Measurements from ENCODE around the gene CIB4.

Gene CIB4

DNA sequence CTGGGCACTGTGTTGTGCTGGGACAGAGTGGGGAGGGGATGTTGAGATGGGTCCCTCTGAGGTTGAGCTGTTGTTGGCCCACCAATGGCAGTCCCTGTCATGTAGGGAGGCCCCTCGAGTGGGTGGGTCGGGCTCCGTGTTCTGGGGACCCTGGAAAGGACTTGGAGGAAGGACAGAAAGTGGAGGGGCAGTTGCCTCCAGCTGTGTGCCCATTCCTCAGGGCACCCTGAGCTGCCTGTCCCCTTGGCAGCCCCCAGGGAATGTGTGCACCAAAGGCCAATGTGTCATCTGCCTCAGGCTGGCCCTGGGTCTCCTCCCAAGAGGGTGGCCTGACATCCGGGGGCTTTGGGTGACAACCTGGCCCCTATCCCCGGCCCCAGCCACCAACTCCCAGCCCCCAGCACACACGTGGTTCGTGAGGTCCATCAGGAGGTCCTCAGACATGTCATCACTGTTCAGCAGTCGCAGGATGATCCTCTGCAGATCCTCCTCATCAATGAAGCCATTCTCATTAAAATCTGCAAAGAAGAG, 57.7 kb downstream of the CIB4 start:
- no peak for DNase-seq (ENCODE audit: low read depth in 3 of 3, low spot score in 1 of 3)

GRCh38 chr2:26582890-26583289, 58.3 kb downstream of the CIB4 start:
- DNase-seq (ENCODE audit: low read depth in 3 of 3, low spot score in 1 of 3): no peak

GRCh38 chr2:26581991-26582842, 58.9 kb downstream of the CIB4 start:
- DNase-seq (ENCODE audit: low read depth in 3 of 3, low spot score in 1 of 3): no peak

GRCh38 chr2:26581266-26581990, 59.7 kb downstream of the CIB4 start:
- no peak for DNase-seq (ENCODE audit: low read depth in 3 of 3, low spot score in 1 of 3)

- no peak for DNase-seq (ENCODE audit: low read depth in 3 of 3, low spot score in 1 of 3)
Observed at GRCh38 chr2:26580751-26581150, 60.4 kb downstream of the CIB4 start.

- no peak for DNase-seq (ENCODE audit: low read depth in 3 of 3, low spot score in 1 of 3)
Observed at GRCh38 chr2:26580151-26580550, 61.0 kb downstream of the CIB4 start.

DNA sequence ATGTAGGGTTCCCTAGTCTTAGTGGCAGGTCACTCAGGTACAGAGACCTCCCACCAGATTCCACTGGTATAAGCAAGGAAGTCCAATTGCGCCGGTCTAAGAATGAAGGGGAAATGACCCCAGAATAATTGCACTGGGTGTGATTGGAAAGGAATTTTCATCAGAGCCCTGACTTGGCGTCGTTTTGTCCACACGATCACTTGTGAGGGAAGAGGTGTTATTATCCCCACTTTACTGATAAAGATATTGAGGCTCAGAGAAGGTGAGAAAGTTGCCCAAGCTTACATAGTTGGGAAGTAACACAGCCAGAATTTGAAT, 61.5 kb downstream of the CIB4 start:
- DNase-seq (ENCODE audit: low read depth in 3 of 3, low spot score in 1 of 3): no peak

DNA sequence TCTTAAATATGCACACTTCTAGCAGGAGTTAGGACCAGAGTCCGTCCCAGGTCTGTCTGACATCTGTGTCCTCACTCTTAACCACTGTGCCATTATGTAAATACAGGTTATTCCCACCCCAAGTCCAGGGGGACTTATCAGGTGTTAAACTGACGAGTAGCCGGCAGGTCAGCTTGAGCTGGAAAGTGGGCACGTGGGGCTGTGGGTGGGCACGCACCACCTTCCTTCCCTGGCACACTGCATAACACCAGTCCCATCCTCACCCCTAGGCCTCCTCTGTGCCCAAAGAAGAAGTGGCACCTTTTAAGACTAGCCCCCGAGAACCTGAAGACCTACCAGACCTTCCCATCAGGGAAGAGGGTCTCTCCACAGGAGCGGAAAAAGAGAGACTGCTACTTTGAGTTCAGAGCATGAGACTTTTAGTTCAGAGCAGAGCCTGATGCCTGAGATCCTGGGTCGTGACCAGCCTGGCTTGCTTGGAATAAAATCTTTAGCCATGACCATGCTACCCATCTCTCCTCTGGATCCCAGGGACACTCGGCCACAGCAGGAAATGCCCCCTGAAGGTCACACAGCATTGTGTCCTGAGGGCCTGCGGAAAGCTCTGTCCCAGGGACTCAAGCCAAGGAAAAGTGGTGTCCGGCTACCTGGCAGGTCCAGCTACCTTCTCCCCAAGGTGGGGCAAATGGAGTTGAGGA, 62.0 kb downstream of the CIB4 start:
- no peak for DNase-seq (ENCODE audit: low read depth in 3 of 3, low spot score in 1 of 3)

GRCh38 chr2:26578581-26578980, 62.6 kb downstream of the CIB4 start:
- no peak for DNase-seq (ENCODE audit: low read depth in 3 of 3, low spot score in 1 of 3)

DNA sequence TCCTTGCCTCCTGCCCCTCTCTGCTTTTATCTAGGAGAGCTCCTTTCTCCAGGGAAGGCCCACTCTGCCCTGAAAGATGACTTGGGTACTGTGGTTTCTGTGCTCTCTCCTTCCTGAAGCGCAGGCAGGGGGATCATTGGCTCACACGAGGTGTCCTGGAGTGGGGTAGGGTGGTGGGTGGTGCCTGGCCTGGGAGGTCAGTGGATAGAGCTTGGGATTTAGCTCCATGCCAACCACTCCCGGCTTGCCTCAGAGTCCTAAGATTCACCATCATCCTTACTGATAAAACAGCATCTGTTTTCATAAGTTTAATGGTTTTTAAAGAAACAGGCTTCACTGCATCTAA, 63.1 kb downstream of the CIB4 start:
- no peak for DNase-seq (ENCODE audit: low read depth in 3 of 3, low spot score in 1 of 3)

GRCh38 chr2:26577442-26578112, 63.6 kb downstream of the CIB4 start:
- peak in 2 of 3 donors; percentile 24 to 62 for DNase-seq (ENCODE audit: low read depth in 3 of 3, low spot score in 1 of 3)

- no peak for DNase-seq (ENCODE audit: low read depth in 3 of 3, low spot score in 1 of 3)
Observed at GRCh38 chr2:26576565-26577441, 64.4 kb downstream of the CIB4 start.

DNA sequence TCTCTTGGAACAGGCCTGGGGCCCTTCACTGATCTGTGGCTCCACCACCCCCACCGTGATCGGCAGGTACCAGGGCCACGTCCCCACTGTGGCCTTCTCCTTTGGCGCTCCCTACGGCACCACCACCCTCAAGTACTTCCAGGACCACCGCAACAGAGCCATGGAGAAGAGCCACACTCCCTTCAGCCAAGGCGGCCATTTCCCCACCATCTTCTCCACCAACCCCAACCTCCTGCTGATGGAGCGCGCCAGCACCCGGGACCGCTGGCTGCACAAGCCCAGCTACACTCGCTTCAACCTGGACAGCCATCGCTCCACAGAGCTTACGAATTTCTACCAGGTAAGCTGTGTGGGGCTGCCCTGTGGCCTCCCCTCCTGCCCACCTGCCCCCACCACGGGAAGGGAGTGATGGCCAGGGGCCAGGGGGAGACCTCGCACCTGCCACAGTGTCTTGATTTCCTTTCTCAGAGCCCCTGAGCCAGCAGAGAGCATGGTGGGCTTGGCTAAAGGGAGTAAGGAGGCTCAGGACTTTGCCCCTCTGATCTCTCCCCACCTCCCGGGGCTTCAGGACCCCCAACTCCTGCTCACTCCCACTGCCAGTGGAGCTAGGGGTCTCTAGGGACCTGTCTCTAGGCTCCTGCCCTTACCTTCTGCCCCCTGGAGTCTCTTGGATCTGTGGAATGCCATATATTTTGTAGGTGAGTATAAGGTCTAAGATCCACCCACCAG, 65.2 kb downstream of the CIB4 start:
- DNase-seq (ENCODE audit: low read depth in 3 of 3, low spot score in 1 of 3): no peak

- no peak for DNase-seq (ENCODE audit: low read depth in 3 of 3, low spot score in 1 of 3)
Observed at GRCh38 chr2:26574900-26575560, 66.1 kb downstream of the CIB4 start.

DNA sequence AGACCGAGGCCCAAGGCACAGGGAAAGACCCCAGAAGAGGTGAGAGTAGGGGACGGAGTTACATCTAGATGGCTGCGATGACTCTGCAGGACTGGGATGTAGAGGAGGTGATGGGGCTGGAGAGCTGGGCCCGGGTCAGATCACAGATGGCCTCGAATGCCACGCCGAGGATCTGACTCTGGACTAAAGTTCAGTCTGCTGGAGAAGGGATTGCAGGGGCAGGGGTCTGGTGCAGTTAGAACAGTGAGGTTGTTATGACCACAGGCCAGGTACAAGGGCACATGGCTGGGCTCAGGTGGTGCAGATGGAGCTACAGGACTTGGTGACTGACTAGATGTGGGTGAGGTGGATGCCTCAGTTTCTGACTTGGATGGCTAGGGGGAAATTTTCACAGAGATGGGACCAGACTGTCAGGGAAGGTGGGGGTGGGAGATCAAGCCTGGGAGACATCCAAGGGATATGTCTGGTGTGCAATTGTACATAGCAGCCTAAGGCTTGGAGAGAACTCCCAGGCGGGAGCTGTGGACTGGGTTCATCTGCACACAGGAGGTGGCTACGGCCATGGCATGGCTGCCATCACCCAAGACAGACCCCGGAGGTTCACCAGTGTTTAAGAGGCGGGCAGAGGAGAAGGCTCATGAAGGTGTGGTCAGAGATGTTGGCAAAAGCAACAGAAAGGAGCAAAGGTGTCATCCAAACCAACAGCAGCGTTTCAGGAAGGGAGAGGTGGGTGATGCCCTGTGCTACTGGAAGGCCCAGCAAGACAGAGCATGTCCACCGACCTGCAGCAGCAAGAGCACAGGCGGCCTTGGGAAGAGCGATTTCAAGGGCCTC, 66.9 kb downstream of the CIB4 start:
- no peak for DNase-seq (ENCODE audit: low read depth in 3 of 3, low spot score in 1 of 3)

- DNase-seq (ENCODE audit: low read depth in 3 of 3, low spot score in 1 of 3): no peak
Observed at GRCh38 chr2:26573241-26573925, 67.8 kb downstream of the CIB4 start.

- no peak for DNase-seq (ENCODE audit: low read depth in 3 of 3, low spot score in 1 of 3)
Observed at GRCh38 chr2:26572591-26572990, 68.6 kb downstream of the CIB4 start.

DNA sequence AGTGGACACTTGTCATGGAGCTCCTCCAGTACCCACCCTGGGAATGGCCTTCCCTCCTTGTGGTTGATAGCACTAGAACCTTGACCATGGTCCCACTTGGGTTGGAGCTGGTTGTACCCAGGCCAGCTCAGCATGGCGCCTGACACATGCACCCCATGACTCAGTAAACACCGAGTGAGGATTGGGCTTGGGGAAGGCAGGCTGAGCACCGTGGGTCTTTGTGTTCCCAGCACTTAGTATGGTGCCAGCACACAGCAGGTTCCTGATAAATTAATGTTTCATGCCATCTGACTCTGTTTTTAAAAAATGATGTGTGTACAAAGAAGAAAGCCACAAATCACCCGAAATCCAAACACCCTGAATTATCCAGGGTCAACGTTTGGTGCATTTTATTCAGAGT, 69.8 kb downstream of the CIB4 start:
- no peak for DNase-seq (ENCODE audit: low read depth in 3 of 3, low spot score in 1 of 3)
